Skin of body (tissue), 2 donors: ENCODE data around the gene SIK3. TPM values are rescaled to one million over a fixed set of nuclear protein-coding genes. Genes with fewer than 3 reads are reported as not detected.
"Not testable (repeated sequence)": the region's sequence is repeated elsewhere in the genome, so short reads cannot be mapped to it uniquely, and the experiment has no call there.

ENCODE experiments used
- DNase-seq: peaks from one replicate; lab custom pipeline; 2025; lab: John Stamatoyannopoulos, UW
- total RNA-seq: library from RNA; depleted of rRNA; stranded (reverse); fragments of >200 nt; gene quantifications from one replicate; pipeline ENCODE4 v1.2.3, GENCODE V29; 2014

SIK3 gene
- 28.9 TPM for total RNA-seq

DNA sequence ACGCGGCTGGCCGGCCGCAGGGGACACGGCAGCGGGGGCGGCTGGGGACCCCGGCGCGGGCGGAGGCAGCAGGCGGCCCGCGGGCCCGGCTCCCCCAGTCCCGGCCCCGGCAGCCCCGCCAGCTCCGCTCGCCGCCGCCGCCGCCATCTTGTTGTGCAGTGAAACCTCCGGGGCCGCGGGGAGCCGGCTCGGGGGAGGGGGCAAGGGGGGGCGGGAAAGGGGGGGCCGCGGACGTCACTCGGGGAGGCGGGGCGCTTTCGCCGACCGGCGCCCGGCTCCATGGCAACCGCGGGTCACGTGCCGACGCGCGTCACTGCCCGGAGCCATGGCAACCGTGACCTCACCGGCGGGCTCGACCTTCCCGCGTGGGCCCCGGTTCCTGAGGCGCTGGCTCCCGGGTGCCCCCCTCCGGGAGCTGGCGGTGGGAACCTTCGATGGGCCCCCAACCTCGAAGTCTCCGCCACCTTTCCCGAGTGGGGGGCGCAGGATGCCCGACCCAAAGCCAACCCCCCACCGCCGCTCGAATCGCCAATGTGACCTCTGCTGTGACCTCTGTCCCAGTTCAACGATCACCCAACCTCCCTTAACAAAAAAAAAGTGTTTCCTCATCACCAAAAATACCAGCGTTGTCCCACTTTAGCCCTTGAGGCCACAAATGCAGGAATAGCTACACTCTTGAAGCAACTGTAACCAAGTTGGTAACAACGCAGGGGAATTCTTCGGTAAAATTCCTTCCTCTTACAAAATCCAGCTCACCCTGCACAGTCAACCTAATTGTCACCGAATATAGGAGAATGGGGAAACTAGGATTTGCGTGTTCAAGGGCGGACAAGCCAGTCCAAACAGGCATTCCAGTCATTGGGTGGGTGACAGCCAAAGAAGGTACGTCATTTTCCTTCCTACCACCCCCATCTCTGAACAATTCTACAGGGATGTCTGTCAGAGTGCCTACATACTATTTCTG is at the start of gene SIK3:
SIK3 (minus strand) TSS at position 160 of the 964 bp plus-strand sequence; CDS start at position 147, 13 bp downstream.
- DNase-seq = peak; percentile 93

DNA sequence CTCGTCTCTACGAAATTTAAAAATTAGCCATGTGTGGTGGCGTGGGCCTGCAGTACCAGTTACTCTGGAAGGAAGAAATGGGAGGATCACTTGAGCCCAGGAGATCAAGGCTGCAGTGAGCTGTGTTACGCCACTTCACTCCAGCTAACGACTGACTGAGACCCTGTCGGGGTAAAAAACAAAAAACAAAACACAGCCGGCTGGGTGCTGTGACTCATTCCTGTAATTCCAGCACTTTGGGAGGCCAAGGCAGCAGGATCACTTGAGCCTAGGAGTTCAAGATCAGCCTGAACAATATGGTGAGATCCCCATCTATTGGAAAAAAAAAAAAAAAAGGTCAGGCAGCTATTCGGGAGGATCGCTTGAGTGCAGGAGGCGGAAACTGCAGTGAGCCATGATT is 48.3 kb upstream of the SIK3 start:
- no peak for DNase-seq

DNA sequence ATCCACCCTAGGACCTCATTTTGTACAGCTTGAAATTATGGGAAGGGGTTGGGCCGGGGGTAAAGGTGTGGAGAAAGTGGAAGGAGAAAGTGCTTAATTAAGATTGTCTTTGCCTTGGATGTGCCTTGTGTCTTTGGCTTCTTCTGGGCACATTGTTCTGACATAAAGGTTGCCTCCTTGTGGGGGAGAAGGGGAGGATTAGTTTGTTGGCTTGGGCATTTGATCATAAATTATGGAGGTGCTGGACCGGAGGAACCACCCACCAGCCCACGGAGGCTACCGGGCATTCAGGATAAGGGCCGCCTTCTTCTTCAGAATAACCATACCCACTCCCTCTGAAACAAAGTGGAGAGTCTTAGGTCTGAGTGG is 47.1 kb upstream of the SIK3 start:
- no peak for DNase-seq

DNA sequence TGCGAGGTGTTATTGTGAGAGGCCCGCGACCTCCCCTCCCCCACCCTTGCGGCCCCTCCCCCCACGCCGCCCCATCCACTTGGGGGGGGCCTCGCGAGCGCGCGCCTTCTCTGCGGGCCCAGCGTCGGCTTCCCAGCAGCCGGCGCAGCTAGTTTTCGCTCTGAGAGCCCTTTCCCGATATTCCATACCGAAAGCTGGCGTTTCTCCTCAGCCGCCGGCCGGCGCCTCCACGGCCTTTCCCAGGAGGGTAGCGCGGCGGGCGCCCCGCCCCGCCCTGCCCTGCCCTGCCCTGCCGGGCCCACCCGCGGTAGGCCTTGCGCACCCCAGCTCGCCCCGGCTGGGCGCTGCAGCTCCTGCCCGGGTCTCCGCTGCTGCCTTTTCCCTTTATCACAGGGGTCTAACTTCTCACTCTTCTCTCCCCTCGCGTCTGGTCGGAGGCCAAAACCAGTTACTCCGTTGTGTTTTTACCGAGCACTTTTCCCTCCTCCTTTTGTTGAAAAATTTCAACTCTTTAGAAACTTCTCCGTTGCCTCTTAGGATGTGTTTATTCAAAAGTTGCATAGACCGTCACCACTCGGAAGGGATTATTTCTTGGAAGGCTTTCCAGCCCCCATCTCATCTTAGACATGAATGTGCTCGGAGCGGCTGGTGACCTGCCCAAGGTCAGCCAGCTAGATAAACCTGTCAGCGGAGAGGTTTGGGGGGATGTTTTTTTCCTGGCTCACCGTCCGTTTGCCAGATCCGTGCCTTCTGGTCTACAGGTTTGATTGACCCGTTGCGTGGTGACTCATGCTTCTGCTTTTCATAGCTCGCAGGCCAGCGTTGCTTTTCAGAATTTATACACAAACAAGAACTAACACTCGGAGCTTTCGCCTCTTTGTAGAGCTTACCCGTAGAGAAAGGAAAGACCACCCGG is 46.5 kb upstream of the SIK3 start:
- peak; percentile 43 for DNase-seq

DNA sequence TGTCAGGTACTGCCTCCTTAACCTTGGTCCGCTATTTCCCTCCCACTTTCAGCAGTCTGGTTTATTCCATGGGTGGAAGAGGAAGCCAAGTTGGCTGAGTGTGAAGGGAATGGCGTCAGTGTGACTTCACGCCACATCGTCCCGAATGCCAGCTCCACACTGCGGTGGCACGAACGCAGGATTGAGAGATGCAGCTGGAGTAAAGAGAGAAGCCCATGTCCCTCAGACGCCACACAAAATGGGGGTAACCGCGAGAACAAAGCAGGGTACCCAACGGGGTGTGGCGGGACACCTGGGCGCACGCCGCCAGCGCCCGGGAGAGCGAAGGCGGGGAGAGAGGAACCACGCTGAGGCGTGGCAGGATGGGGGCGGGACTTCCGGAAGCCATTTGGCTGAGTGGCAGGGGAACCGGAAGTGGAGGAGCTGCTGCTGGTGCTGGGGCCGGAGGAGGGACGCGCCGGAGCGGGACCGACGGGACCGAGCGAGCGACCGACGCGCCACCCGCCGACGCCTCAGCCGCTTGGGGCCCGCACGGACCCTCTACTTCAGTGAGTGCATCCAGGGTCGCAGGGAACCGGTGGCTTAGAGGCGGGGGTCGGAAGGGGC is 45.7 kb upstream of the SIK3 start, which contains the start of gene PAFAH1B2:
PAFAH1B2 (plus strand) TSS at position 417 of the 606 bp plus-strand sequence. CDS start 8,161 bp downstream, outside the sequence.
- DNase-seq = peak; percentile 90

DNA sequence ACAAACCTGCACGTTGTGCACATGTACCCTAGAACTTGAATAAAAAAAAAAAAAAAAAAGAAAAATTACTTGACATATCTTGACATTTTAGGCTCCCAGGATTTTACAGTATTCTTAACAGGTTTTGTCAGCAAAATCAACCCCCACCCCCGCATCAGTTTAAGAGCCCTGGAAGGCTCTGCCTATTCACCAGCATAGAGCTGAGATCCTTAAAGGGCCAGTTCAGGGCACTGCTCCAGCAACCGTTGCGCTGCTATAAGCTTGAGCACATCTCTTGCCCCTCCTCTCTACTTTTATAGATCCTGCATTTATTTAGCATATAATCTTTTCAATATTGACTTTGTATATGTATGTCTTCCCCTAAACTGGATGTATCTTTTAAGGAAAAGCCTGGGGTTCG is 45.2 kb upstream of the SIK3 start:
- DNase-seq = peak; percentile 31

DNA sequence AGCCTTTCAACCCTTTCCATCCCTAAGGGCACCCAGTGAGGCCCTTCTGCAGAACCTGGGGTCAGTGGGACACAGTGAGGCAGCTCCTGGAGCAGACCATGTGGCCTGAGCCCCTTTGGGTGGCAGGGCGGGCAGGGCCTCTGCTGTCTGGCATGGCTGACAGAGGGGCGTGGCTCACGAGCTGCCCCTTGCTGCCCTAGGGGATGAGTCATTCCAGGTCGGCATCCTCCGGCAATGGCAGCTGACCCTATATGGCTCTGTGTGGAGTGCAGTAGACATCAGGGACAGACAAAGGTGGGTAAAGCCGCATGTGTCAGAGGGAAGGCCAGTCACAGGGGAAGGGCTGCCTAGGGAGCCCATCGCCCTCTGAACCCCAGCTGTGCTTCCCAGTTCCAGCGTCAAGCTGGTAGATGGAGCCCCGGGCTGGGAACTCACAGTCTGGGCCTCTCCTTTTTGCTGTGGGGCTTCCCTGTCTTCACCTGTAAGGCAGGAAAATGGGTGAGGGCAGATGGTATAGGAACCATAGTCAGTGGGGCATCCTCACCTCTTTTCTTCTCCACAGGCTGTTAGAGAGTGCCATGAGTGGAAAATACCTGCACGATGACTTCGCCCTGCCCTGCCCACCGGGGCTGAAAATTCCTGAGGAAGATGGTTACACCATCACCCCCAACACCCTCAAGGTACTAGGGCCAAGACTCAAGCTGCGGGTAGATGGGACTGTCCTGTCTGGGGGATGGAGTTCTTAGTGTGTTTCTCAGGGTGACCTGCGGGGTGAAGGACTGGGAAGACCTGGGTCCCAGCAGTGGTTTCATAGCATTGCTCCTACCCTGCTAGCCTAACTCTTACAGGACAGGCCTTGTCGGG is 39.2 kb upstream of the SIK3 start:
- not testable (repeated sequence) for DNase-seq

DNA sequence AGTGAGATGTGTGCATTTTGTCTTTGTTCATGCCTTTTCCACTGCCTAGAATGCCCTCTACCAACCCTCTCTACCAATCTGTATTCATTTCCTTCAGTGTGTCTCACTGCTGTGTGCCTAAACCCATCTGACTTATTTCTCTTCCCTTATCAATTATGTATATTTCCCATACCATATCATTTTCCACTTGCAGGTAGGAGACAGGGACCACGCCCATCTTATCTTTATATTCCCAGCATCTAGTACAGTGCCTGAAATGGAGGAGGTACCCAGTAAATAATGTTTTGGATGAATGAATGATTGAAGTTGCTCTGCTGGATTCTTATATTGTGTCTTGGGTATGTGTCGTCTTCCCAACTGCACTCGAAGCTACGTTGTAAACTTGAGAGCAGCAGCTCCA is 36.8 kb upstream of the SIK3 start:
- DNase-seq = not testable (repeated sequence)

DNA sequence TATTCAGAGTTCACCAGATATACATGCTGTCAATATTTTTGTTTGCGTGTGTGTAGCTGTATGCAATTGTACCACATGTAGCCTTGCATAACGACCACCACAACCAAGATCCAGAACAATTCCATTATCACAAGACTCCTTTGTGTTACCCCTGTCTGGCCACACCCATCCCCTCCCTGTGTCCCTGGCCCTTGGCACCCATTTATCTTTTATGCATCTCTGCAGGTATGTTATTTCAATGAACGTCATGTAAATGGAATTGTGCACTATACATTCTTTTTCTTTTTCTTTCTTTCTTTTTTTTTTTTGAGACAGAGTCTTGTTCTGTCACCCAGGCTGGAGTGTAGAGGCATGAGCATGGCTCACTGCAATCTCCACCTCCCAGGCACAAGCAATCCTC is 36.2 kb upstream of the SIK3 start:
- no peak for DNase-seq

DNA sequence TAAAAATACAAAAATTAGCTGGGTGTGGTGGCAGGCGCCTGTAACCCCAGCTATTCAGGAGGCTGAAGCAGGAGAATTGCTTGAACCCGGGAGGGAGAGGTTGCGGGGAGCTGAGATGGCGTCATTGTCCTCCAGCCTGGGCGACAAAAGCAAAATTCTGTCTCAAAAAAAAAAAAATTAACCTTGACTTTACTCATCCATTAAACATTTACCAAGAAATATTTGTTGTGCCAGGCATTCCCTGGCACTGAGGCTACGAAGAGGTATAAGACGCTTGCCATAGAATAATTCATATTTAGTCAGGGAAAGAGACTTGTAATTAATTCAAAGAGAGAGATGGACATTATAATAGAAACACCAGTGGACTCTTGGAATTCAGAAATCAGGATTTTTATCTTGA is 32.7 kb upstream of the SIK3 start:
- DNase-seq = no peak

DNA sequence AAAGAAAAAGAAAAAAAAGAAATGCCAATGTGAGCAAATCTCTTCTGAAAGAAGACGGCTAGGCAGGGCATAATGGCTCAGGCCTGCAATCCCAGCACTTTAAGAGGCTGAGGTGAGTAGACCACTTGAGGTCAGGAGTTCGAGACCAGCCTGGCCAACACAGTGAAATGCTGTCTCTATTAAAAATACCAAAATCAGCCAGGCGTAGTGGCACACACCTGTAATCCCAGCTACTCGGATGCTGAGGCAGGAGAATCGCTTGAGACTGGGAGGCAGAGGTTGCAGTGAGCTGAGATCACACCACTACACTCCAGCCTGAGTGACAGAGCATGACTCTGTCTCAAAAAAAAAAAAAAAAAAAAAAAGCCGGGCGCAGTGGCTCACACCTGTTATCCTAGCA is 32.2 kb upstream of the SIK3 start:
- not testable (repeated sequence) for DNase-seq

DNA sequence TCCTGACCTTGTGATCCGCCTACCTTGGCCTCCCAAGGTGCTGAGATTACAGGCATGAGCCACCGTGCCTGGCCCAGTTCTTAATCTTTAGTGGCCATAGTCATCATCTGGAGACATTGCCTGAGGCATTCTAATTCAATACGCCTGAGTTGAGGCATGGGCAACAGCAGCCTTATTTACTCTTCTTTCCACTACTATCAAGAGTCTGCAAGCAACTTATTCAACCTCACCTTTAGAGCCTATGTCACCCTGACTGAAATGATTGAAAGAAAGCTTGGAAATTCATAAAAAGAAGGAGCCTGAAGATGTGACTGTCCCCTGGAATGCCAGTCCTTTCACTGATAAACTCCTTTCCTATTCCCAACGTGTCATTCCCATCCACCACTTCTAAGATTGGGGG is 30.1 kb upstream of the SIK3 start:
- no peak for DNase-seq

DNA sequence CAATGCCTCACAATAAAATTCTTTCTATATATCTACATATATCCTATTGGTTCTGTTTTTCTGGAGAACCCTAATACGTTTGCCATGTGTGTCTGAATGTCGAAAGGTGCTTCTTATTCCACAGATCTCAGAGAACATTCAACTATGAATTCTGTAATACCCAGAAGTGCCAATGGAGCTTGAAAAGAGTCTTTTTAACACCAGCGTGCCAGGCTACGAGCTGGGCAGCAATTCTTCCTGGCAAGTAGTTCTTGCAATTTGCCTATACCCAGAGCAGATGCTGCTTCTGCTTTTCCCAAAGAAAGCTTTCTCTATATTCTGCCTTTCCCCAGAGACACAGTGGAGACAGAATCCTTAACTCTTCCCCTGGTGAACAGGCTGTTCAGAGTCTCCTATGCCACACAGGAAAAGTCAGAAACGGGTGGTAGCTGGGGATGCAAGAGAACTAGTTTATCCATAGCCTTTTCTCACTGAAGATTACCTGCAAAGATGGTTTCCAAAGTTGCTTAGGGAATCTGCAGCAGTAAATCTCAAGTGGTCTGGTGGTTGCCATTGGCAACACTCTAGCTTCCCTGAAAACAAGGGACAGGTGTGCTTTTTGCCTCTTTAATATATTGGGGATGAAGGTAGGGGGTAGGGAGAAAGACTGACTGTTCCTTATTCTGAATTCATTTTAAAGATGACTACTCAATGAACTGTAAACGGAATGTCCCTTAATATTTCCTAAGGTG is 29.1 kb upstream of the SIK3 start:
- DNase-seq = no peak

DNA sequence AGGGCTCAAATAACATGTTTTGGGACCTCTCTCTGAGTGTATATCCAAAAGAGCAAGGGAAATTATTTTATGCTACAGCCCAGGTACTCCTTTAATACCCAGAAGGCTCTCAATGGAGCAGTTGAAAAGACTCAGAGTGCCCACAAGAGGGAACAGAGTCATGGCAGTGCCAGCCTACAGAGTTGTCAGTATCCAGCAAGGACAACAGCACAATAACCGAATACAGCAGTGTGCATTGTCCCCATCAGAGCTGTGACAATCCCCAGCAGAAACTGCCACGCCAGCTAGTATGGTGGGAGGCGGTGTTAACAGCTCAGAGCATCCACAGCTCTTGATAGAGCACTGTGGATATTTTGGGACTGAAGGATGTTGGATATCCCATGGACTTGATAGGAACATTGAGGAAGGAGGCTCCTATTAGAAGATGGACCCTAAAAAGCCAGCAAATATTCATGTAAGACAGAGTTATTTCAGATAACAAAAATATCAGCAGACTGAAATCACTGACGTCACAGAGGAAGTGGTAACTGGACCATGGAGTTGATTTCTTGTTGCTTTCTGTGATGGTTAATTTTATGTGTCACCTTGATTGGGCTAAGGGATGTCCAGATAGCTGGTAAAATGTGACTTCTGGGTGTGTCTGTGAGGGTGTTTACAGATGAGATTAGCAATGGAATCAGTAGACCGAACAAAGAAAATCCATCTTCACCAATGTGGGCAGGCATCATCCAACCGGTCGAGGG is 28.2 kb upstream of the SIK3 start:
- no peak for DNase-seq

DNA sequence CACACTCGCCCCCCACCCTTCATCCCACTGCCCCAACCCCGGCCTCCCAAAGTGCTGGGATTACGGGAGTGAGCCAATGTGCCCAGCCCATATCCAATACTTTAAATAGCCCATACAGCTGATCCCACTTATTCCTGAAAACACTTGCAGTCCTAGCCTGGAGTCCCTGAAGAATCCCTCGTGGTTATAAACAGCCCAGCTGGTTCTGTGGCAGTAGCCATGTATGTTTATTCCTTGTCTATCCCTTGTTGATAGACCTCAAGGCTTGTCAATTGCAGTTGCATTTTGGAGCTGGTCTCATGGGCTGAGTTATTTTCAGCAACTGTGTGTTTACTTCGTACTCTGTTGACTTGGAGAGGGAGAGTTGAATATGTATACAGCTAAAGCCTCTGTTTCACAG is 24.3 kb upstream of the SIK3 start:
- DNase-seq = no peak

DNA sequence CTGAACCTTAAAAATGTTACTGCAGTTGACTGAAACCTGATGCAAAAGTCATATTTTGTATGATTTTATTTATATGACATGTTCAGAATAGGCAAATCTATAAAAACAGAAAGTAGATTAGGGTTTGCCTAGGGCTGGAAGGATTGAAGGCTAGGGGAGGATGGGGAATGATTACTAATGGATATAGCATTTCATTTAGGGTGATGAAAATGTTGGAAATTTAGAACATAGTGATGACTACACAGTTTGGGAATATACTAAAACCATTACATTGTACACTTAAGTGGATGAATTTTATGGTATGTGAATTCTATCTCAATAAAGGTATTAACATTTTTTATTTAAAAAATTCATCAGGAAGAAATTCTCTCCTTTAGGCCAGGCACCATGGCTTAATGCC is 22.9 kb upstream of the SIK3 start:
- DNase-seq = no peak

DNA sequence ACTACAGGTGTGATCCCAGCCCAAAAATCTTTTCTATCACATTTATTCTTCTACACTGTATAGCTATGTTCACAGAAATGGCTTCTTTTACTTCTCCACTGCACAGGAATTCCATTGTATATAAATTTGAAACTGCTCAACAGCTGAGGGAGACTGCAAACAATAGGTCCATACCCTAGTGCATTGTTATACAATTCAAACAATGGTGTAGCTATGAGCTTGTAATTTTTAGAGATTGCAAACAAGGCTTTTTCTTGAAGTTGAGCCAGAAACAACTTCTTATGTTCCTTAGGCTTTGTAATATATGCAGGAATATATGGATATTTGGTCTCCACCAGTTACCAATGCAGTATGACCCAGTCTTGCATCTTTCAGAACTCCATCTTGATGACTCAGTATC is 19.5 kb upstream of the SIK3 start:
- DNase-seq = no peak

DNA sequence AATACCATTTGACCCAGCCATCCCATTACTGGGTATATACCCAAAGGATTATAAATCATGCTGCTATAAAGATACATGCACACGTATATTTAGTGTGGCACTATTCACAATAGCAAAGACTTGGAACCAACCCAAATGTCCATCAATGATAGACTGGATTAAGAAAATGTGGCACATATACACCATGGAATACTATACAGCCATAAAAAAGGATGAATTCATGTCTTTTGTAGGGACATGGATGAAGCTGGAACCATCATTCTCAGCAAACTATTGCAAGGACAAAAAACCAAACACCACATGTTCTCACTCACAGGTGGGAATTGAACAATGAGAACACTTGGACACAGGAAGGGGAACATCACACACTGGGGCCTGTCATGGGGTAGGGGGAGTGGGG is 14.7 kb upstream of the SIK3 start:
- DNase-seq = not testable (repeated sequence)

DNA sequence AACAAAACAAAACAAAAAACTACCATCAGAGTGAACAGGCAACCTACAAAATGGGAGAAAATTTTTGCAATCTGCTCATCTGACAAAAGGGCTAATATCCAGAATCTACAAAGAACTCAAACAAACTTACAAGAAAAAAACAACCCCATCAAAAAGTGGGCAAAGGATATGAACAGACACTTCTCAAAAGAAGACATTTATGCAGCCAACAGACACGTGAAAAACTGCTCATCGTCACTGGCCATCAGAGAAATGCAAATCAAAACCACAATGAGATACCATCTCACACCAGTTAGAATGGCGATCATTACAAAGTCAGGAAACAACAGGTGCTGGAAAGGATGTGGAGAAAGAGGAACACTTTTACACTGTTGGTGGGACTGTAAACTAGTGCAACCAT is 14.3 kb upstream of the SIK3 start:
- DNase-seq = not testable (repeated sequence)
